AG08396 (cell line): Measurements from ENCODE around the gene FLNB.
"Not testable (repeated sequence)": the region's sequence is repeated elsewhere in the genome, so short reads cannot be mapped to it uniquely, and the experiment has no call there.

ENCODE experiments used
- DNase-seq: peaks from one replicate; pipeline ENCODE4 v3.0.0; 2012; ENCODE audit warnings: low spot score, mixed read lengths

The FLNB gene

DNA sequence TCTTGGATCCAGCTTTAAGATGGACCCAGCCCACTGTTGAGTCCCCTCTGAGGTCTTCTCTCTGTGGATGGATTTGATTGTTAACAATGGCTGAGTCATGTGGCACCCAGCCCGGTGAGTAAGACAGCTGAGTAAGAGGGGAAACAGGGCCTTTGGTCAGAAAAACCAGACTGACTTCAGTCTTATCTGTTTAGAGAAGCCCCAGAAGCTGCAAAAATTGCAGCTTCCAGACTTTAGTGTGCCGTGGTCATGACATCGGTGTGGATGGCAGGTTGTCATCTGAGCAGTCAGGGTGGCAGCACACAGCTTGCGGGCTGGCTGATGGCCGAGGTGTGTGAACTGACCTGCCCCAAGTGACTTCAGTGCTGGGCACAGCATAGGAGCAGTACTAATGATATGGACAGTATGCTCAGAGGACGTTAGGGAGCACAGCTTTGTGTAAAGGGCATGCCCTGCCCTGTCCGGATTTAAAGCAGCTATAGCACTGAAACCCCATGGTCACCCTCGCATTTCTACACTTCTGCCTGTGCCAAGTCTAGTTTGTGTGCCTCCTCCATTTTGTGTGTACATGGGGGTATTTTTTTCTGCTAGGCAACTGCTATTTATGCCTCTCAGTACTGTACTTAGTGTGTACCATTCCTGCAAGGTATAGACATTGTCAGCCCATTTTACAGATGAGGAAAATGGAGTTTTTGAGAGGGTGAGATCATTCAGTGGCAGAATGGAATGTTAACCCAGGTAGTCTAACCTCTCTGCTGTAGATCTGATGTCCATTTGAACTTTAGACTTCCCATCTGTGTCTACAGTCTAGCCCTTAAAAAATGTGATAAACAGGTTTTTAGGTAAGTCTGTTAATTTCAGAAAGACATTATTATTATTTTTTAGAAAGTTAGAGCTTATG lies 44.4 kb downstream of the FLNB start:
- DNase-seq, result peak; percentile 73

DNA sequence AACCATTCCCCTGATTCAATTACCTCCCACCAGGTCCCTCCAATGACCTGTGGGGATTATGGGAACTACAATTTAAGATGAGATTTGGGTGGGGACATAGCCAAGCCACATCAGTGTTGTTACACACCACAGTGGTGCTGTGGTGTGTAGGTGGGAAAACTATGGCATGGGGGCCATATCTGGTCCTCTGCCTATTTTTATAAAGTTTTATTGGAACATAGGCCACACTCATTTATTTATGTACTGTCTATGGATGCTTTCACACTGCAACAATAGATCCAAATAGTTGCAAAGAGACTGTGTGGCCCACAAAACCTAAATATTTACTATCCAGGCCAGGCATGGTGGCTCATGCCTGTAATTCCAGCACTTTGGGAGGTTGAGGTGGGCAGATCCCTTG lies 46.4 kb downstream of the FLNB start:
- DNase-seq, result no peak

DNA sequence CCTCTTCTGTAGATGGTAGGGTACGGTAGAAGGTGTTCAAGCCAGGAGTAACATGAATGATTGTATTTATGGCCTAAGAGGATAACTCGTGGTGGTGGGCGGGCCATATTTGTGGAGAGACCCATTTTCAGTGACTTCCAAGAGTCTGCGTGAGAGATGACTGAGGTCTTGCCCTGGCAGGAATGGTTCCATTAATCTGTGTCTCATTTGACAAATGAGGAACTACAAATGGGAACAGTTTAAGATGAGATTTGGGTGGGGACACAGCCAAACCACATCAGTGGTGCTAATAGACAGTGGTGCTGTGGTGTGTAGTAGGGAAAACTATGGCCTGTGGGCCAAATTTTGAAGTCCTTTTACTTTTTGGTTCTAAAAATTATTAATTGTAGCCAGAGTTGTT lies 47.1 kb downstream of the FLNB start:
- DNase-seq, result no peak

- DNase-seq, result not testable (repeated sequence)
Observed at GRCh38 chr3:58055891-58056290, 47.7 kb downstream of the FLNB start.

- no peak for DNase-seq
Observed at GRCh38 chr3:58058361-58059263, 50.4 kb downstream of the FLNB start.

GRCh38 chr3:58059349-58060321 lies 51.4 kb downstream of the FLNB start:
- DNase-seq, result peak; percentile 78

DNA sequence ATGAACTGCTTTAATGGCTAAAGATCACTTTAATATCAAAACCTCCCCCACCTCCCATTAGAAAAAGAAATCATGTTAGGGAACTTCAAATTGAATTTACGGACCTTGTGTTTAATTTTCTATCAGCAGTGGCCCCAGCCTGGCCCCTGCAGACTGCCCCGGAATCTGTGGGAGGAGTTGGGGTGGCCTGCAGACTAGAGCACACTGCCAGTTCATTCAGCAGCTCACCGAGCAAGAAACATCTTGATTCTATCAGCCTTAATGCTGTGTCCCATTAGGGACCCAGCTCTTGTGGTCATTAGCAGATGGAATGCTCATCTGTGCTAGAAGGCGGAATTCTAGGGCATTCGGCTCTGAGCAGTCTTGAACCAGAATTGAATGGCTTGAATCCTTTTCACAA lies 54.2 kb downstream of the FLNB start:
- DNase-seq, result no peak

GRCh38 chr3:58063022-58063815 lies 55.0 kb downstream of the FLNB start:
- no peak for DNase-seq

- DNase-seq, result no peak
Observed at GRCh38 chr3:58064923-58065638, 56.9 kb downstream of the FLNB start.

DNA sequence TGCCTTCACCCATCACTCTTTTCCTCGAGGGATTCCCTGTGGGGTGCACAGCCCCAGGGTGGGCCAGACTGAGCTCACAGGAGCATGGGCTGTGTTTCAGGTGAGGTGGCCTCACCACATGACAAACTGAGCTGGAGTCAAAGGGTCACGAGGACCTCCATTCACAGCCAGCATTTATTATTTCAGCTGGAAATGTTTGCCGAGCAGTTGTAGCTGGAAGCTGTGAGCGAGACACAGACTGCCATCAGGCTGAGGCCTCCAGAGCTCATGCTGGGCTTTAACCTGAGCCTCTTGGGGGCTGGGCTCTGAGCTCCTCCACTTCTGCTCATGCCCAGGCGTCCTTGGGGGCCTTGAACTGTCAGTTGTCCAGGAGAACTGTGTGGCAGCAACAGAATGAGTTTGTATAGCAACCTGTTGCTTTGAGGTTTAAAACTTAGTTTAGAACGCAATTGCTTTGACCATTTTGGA lies 57.5 kb downstream of the FLNB start:
- no peak for DNase-seq

DNA sequence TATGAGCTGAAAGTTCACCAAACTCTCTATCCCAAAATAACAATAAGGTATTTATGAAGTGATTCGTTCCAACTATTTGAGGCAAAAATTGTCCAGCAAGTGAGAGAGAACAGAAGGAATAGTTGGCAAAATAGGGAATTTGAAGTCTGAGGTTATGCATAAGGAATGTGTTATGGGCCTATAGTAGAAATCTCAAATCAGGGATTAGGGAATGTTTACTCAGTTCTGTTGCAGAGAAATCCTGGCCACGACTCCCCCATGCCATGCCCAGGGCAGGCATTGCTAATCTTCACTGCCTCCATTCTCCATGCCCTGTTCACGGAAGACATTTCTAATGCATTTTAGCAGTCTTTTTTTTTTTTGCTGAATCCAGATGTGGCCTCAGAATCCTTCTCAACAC lies 58.6 kb downstream of the FLNB start:
- DNase-seq, result peak; percentile 46

GRCh38 chr3:58068122-58068809 lies 60.0 kb downstream of the FLNB start:
- DNase-seq, result no peak

DNA sequence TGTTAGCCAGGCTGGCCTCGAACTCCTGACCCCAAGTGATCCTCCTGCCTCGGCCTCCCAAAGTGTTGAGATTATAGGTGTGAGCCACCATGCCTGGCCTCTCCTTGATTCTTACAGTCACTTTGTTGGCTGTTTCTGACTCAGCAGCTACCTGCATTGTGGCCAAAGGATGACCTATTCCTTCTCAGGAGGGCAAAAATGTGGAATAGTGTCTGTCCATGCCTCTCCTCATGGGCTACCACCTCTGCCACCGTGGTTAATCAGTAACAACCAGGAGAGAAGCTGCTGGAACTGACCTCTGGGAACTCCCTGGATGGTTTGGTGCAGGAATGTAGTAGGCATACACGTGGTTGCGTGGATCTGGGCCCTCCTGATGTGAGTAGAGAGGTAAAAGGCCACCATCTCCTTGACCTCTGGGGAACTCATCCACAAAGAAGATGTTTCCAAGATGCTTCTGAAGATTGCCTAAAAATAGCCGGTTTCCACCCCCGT lies 63.3 kb downstream of the FLNB start:
- DNase-seq, result no peak

GRCh38 chr3:58072052-58072762 lies 64.0 kb downstream of the FLNB start:
- DNase-seq, result no peak

- DNase-seq, result no peak
Observed at GRCh38 chr3:58072763-58073130, 64.5 kb downstream of the FLNB start.

DNA sequence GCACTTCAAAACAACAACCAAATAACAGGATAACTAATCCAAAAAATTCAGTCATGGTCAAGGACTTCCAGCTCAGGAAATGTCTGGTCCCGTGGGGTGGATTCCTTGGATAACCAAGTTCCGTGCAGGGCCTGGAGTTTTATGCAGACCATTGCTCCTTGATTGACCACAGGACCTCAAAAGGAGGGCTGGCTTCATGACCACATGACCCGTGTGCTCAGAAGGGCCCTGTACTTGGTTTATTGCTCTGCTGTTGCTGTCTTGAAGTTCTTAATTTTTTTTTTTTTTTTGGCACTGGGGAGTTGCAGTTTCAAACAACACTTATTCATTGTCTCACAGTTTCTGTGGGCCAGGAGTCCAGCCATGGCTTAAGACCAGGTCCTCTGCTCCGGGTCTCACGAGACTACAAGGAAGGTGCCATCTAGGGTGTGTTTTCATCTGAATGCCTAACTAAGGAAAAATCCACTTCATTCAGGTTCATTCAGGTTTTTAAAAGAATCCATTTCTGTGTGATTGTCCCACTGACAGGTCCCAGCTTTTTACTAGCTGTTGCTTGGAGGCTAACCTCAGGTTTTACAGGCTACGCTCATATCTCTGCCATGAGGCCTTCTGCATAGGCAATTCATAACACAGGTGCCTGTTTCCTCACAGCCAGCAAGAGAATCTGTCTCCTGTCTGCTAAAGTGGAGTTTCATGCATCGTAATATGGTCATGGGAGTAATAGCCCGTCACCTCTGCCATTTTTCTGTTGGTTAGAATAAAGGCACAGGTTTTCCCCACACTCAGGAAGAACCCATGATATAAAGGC lies 65.3 kb downstream of the FLNB start:
- DNase-seq, result no peak

DNA sequence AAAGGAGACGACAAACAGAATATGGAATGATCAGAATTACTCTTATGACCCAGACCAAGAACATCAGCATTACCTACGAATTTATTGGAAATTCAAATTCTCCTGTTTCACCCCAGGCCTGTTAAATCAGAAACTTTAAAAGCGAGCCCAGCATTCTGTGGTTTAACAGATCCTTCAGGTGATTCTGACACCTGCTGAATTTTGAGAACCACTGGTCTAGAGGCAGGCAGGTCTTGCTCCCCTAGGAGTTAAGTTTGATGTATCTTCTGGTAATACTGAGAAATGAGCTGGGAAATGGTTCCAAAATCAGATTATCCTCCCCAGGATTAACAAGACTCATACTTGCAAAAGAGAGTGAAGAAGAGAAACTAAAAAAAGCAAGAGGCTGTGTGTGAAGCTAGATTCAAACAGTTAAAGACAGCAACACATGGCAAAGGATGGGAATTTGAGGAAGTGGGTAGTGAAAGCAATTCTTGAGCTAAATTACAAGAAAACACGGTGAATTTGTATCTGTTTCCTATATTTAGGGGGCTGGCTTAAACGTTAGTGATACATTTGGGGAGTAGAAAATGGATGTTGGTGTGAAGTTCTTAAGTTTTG lies 66.0 kb downstream of the FLNB start:
- no peak for DNase-seq
